T-helper 22 cell (primary cell): ENCODE measurements around the gene CCKAR.

Source experiments
- DNase-seq: peaks from one replicate; pipeline ENCODE4 v3.0.0-alpha.2; 2020; ENCODE audit warnings: low read depth

The CCKAR gene

GRCh38 chr4:26459054-26459755 is 31.1 kb downstream of the CCKAR start:
- no peak for DNase-seq

GRCh38 chr4:26458157-26458561 is 32.1 kb downstream of the CCKAR start:
- DNase-seq = no peak

GRCh38 chr4:26457412-26457811 is 32.9 kb downstream of the CCKAR start:
- DNase-seq = no peak

- no peak for DNase-seq
Measured at GRCh38 chr4:26455571-26455970, 34.7 kb downstream of the CCKAR start.

GRCh38 chr4:26454961-26455360 is 35.3 kb downstream of the CCKAR start:
- no peak for DNase-seq

GRCh38 chr4:26452565-26453531 is 37.4 kb downstream of the CCKAR start:
- no peak for DNase-seq

GRCh38 chr4:26451597-26451996 is 38.7 kb downstream of the CCKAR start:
- no peak for DNase-seq

GRCh38 chr4:26450418-26450817 is 39.9 kb downstream of the CCKAR start:
- no peak for DNase-seq

- no peak for DNase-seq
Measured at GRCh38 chr4:26447378-26447777, 42.9 kb downstream of the CCKAR start.

GRCh38 chr4:26441771-26442170 is 48.5 kb downstream of the CCKAR start:
- no peak for DNase-seq

GRCh38 chr4:26441102-26441501 is 49.2 kb downstream of the CCKAR start:
- no peak for DNase-seq

- no peak for DNase-seq
Measured at GRCh38 chr4:26434030-26434639, 56.1 kb downstream of the CCKAR start.

- DNase-seq = no peak
Measured at GRCh38 chr4:26433556-26433955, 56.7 kb downstream of the CCKAR start.

- DNase-seq = no peak
Measured at GRCh38 chr4:26432419-26432818, 57.9 kb downstream of the CCKAR start.

GRCh38 chr4:26431461-26432180 is 58.7 kb downstream of the CCKAR start:
- no peak for DNase-seq
